Esophagus muscularis mucosa (tissue), 4 donors: ENCODE measurements around the gene FADD. TPM values are rescaled to one million over a fixed set of nuclear protein-coding genes. Genes with fewer than 3 reads are reported as not detected.
"Not testable (repeated sequence)": the region's sequence is repeated elsewhere in the genome, so short reads cannot be mapped to it uniquely, and the experiment has no call there.

Source experiments
- DNase-seq: peaks from one replicate; pipeline ENCODE4 v3.0.0-alpha.2; 2017; ENCODE audit errors: extremely low spot score
- H3K27ac ChIP-seq, 4 donors: fragments of 200-600 bp; sonication (generic); replicated peaks in 1 of 4; 1 replicate in 3 of 4; 2 replicates in 1 of 4; pipeline ENCODE4 v1.5.1; 2016 to 2019; ENCODE audit warnings: mild to moderate bottlenecking in 1 of 4
- H3K27me3 ChIP-seq, 4 donors: fragments of 200-600 bp; sonication (generic); one replicate each; pipeline versions ENCODE4 v1.5.1 to v1.6.0; 2016 to 2019
- H3K36me3 ChIP-seq, 4 donors: fragments of 200-600 bp; sonication (generic); one replicate each; pipeline ENCODE4 v1.5.1; 2016 to 2019
- H3K4me1 ChIP-seq, 4 donors: fragments of 200-600 bp; sonication (generic); one replicate each; pipeline ENCODE4 v1.5.1; 2016 to 2019
- H3K4me3 ChIP-seq, 4 donors: fragments of 200-600 bp; sonication (generic); 1 replicate in 2 of 4; 2 replicates in 2 of 4; pipeline ENCODE4 v1.5.1; 2016 to 2019; ENCODE audit warnings: mild to moderate bottlenecking in 4 of 4, moderate library complexity in 1 of 4
- H3K9me3 ChIP-seq, 4 donors: fragments of 200-600 bp; sonication (generic); 1 replicate in 3 of 4; 2 replicates in 1 of 4; pipeline ENCODE4 v1.5.1; 2016 to 2019
- EP300 ChIP-seq: sonication (generic); formaldehyde crosslinking; IDR thresholded peaks from one replicate; pipeline ENCODE4 v1.6.1; 2017; ENCODE audit warnings: antibody characterized with exemption
- POLR2A ChIP-seq: fragments of 450-650 bp; IDR thresholded peaks from one replicate; pipeline ENCODE4 v1.6.1; 2017; ENCODE audit warnings: antibody characterized with exemption, moderate library complexity, mild to moderate bottlenecking, low read depth
- POLR2AphosphoS5 ChIP-seq, 2 donors: sonication (generic); formaldehyde crosslinking; IDR thresholded peaks; one replicate each; pipeline ENCODE4 v1.6.1; 2017; ENCODE audit warnings: antibody characterized with exemption in 2 of 2
- WGBS: methylation state at CpG from one replicate; pipeline ENCODE4 v1.1.5; 2018; 5-methylcytosine and 5-hydroxymethylcytosine counted together
- intact Hi-C: fragments of 100-400 bp; cut with DNase I; formaldehyde crosslinking; loops from one replicate; pipeline ENCODE4 v1.15.1; 2023
- total RNA-seq, 4 donors: library from RNA; depleted of rRNA; stranded (reverse); fragments of >200 nt; gene quantifications; one replicate each; pipeline versions ENCODE4 v1.1.0 to v1.2.1, GENCODE V29; 2016
- TF ChIP-seq, protein P1 (sequence below), 3 experiments: fragments of 200-600 bp in 2 of 3; fragments of 450-650 bp in 1 of 3; sonication (generic) in 2 of 3; IDR thresholded peaks; one replicate each; pipeline ENCODE4 v1.5.1; 2017 to 2019; ENCODE audit warnings: antibody characterized with exemption in 3 of 3, mild to moderate bottlenecking in 2 of 3, moderate library complexity in 1 of 3

Gene FADD
- total RNA-seq, 4 donors from 2014 or later = 14.5 to 33.3 (median 21.5) TPM

DNA sequence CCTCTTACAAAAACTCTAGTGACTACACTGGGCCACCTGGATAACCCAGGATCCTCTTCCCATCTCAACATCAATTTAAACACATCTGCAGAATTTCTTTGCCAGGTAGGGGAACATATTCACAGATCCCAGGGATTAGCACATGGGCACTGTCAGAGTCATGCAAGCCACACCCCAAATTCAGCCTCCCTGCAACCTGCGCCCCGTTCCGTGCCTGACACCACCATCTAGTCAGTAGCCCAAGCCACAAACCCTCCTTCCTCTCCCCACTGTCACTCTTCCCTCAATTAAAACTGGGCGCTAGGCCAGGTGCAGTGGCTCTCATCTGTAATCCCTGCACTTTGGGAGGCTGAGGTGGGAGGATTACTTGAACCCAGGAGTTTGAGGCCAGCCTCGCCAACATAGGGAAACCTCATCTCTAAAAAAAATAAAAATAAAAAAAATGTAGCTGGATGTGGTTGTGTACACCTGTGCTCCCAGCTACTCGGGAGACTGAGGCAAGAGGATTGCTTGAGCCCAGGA is 6.4 kb downstream of the FADD start:
- Histone ChIP-seq H3K9me3 (no peaks in the 10 kb centered on the region), H3K27me3 (no peaks in the 10 kb centered on the region), H3K4me1 (peaks cover 8 to 25% (median 14%) of the 10 kb centered on the region in 4 donors), H3K36me3 (peaks cover 15 to 51% (median 42%) of the 10 kb centered on the region in 4 donors), H3K27ac (no peak overlapping the region), H3K4me3 (no peak overlapping the region)
- 92% methylated on average over 6 of the region's 6 CpGs for WGBS
- TF ChIP-seq, protein P1, sequence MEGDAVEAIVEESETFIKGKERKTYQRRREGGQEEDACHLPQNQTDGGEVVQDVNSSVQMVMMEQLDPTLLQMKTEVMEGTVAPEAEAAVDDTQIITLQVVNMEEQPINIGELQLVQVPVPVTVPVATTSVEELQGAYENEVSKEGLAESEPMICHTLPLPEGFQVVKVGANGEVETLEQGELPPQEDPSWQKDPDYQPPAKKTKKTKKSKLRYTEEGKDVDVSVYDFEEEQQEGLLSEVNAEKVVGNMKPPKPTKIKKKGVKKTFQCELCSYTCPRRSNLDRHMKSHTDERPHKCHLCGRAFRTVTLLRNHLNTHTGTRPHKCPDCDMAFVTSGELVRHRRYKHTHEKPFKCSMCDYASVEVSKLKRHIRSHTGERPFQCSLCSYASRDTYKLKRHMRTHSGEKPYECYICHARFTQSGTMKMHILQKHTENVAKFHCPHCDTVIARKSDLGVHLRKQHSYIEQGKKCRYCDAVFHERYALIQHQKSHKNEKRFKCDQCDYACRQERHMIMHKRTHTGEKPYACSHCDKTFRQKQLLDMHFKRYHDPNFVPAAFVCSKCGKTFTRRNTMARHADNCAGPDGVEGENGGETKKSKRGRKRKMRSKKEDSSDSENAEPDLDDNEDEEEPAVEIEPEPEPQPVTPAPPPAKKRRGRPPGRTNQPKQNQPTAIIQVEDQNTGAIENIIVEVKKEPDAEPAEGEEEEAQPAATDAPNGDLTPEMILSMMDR (IDR thresholded peaks at IDR 0.05) = no peak
- TF ChIP-seq POLR2AphosphoS5 (IDR thresholded peaks at IDR 0.05) (no peak), EP300 (no peak), POLR2A (no peak)
- intact Hi-C loops = loop anchor here (5.0 kb wide), 1 partner anchor 58 kb away; no protein-coding TSS in a partner anchor
- no peak for DNase-seq

DNA sequence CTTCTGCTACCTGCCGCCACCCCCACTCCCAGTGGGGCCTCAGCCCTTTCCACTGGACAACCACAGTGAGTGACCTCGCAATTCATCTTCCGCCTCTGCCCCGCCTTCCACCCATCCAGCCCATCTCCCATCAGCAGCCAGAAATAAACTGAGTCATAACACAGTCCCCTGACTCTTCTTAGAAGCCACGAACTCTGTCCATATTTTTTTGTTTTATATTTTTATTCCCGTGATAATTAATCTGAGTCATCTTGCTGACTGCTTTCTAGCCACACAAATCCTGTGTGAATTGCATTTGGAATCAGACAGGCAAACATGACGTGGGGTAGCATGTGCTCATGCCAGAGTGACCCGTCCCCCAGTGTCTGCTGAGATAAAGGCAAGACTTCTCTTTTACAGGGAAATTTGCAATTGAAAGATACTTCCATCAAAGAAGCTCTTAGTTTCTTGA is 7.0 kb downstream of the FADD start:
- TF ChIP-seq POLR2AphosphoS5 (IDR thresholded peaks at IDR 0.05) (no peak), EP300 (no peak), POLR2A (no peak)
- TF ChIP-seq, protein P1 (IDR thresholded peaks at IDR 0.05) = no peak
- Histone ChIP-seq H3K27me3 (no peaks in the 10 kb centered on the region), H3K27ac (no peak overlapping the region), H3K4me3 (no peak overlapping the region), H3K36me3 (peaks cover 15 to 48% (median 40%) of the 10 kb centered on the region in 4 donors), H3K4me1 (peaks cover 2 to 19% (median 8%) of the 10 kb centered on the region in 4 donors), H3K9me3 (no peaks in the 10 kb centered on the region)
- intact Hi-C loops = no loop called here
- no peak for DNase-seq
- 76% methylated on average over 8 of the region's 8 CpGs for WGBS

DNA sequence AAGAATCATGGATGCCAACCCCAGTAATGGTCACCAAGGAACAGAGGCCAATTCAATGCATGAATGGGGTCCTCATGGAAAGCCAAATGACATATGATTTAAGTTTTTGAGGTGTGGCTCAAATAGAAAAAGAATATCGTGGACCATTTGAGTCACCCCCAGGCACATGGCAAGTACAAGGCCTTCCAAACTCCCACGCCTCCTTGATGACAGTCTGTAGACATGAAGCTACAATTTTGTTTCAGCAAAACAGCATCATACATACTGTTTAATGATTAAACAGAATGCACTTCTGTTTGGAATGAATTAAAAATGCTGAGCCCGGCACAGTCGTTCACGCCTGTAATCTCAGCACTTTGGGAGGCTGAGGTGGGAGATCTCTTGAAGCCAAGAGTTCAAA is 7.4 kb downstream of the FADD start:
- TF ChIP-seq POLR2A (no peak), POLR2AphosphoS5 (IDR thresholded peaks at IDR 0.05) (no peak), EP300 (no peak)
- TF ChIP-seq, protein P1 (IDR thresholded peaks at IDR 0.05) = no peak
- Histone ChIP-seq H3K4me1 (peaks cover 0 to 14% (median 3%) of the 10 kb centered on the region in 4 donors), H3K36me3 (peaks cover 15 to 44% (median 37%) of the 10 kb centered on the region in 4 donors), H3K9me3 (no peaks in the 10 kb centered on the region), H3K4me3 (no peak overlapping the region), H3K27ac (no peak overlapping the region), H3K27me3 (no peaks in the 10 kb centered on the region)
- intact Hi-C loops = no loop called here
- no peak for DNase-seq
- 83% methylated on average over 5 of the region's 5 CpGs for WGBS

DNA sequence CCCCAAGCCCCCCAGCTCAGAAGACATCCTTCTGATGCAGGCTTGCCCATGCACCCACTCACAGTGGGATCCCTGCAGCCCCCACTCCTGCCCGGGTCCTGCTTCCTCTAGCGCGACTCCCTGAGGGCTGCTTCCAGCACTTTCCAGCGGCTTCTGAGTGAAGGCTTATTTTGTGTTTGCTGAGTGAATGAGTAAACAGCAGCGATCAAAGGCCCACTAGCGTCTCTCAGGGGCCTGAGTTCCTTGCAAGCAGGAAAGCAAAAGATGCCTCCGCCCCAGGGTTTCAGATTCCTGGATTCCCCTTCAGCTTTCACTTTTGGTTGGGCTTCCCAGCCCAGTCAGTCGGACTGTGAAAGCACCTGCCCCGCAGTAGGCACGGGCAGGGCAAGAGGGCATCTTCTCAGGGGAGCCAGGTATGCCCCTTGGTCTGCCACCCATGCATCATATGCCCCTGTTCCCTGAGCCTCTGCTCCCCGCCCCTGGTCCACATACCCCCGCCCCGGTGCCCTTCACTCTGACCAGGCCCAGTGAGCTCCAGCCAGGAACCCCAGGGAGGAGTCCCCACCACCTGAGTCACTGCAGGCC is 9.2 kb downstream of the FADD start:
- DNase-seq = no peak
- 70% methylated on average over 12 of the region's 13 CpGs for WGBS
- H3K4me3 ChIP-seq = peak overlapping the region in 3 of 4 donors; percentile 1 to 40 (median 17)
- H3K9me3 ChIP-seq = no peaks in the 10 kb centered on the region
- peaks cover 7 to 26% (median 21%) of the 10 kb centered on the region in 4 donors for H3K36me3 ChIP-seq
- H3K27me3 ChIP-seq = peaks cover 0 to under 1% (median 0%) of the 10 kb centered on the region in 4 donors
- intact Hi-C loops = no loop called here
- TF ChIP-seq POLR2AphosphoS5 (IDR thresholded peaks at IDR 0.05) = no peak
- no peak for TF ChIP-seq POLR2A
- TF ChIP-seq, protein P1 (IDR thresholded peaks at IDR 0.05) = no peak
- no peak for TF ChIP-seq EP300
- H3K27ac ChIP-seq = no peak overlapping the region
- peaks cover 0 to 8% (median 2%) of the 10 kb centered on the region in 4 donors for H3K4me1 ChIP-seq

DNA sequence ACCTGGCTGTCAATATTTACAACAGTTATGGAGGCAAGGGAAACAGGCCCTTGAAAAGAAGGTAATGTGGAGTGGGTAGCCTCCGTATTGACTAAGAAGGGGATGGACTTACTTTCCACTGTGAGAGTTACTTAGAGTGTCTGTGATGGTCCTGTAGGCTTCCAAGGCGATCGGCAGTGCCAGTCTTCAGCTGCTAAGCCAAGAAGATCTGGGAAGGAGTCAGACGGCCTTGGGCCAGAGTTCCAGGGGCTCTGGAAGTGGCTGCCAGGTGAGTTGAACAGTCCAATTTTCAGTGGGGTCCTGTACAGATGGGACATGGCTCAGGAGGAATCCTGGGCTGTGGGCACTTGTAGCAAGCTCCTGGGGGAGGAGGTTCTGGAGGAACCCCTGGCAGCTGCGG is 14.3 kb downstream of the FADD start:
- H3K4me3 ChIP-seq, DNase-seq, H3K9me3 ChIP-seq, intact Hi-C loops, H3K4me1 ChIP-seq, H3K27ac ChIP-seq, H3K36me3 ChIP-seq: not testable (repeated sequence)
- 87% methylated on average over 5 of the region's 5 CpGs for WGBS
- H3K27me3 ChIP-seq = peaks cover 0 to 17% (median 0%) of the 10 kb centered on the region in 4 donors

DNA sequence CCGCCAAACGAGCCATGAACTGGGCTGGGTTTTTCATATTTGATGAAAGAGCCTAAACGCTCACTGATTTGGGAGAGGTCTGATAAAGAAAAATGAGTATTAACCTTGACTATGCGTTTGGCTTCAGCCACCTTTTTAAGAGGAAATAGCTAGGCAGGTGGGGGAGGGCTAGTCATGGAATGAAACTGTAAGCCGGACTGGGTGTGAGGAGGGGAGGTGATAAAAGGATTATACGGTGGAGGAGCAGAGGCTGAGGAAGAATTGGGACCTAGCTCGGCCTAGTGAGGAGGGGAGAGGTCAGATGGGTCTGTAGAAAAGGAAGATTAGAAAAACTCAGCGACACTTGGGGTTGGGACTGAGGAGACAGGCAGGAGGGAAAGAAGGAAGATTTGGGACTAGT is 15.0 kb downstream of the FADD start:
- H3K36me3 ChIP-seq, H3K4me1 ChIP-seq, intact Hi-C loops, DNase-seq, H3K27ac ChIP-seq, H3K9me3 ChIP-seq, H3K4me3 ChIP-seq: not testable (repeated sequence)
- WGBS = 60% methylated on average over 8 of the region's 8 CpGs
- H3K27me3 ChIP-seq = peaks cover 0 to 17% (median 0%) of the 10 kb centered on the region in 4 donors
